GM19455 (cell line): ENCODE results near the gene HRG.

Experiments
- ATAC-seq: cut with Tn5 transposase; IDR thresholded peaks from one replicate; pipeline ENCODE4 v1.9.1; 2021; ENCODE audit not compliant: unreplicated experiment

HRG gene

GRCh38 chr3:186637686-186638085 is 28.1 kb upstream of the HRG start:
- ATAC-seq, result no peak

GRCh38 chr3:186638259-186638658 is 27.6 kb upstream of the HRG start:
- no peak for ATAC-seq

- no peak for ATAC-seq
Measured at GRCh38 chr3:186639778-186640472, 25.9 kb upstream of the HRG start, which contains the start of gene FETUB. Gene FETUB, plus strand, starts transcription at chr3:186640399. Its CDS starts 62 bp downstream, at chr3:186640461.

- ATAC-seq, result no peak
Measured at GRCh38 chr3:186640473-186640818, 25.4 kb upstream of the HRG start.

- ATAC-seq, result no peak
Measured at GRCh38 chr3:186640929-186641328, 24.9 kb upstream of the HRG start.

GRCh38 chr3:186642014-186642413 is 23.8 kb upstream of the HRG start:
- no peak for ATAC-seq

- ATAC-seq, result no peak
Measured at GRCh38 chr3:186643493-186643892, 22.3 kb upstream of the HRG start.

GRCh38 chr3:186644683-186645082 is 21.1 kb upstream of the HRG start:
- ATAC-seq, result no peak

GRCh38 chr3:186646106-186646505 is 19.7 kb upstream of the HRG start:
- no peak for ATAC-seq

GRCh38 chr3:186646841-186647240 is 19.0 kb upstream of the HRG start:
- no peak for ATAC-seq

GRCh38 chr3:186648851-186649250 is 17.0 kb upstream of the HRG start:
- ATAC-seq, result no peak

- ATAC-seq, result no peak
Measured at GRCh38 chr3:186651678-186652215, 14.1 kb upstream of the HRG start.

- peak; percentile 95 for ATAC-seq
Measured at GRCh38 chr3:186653080-186653707, 12.6 kb upstream of the HRG start.

GRCh38 chr3:186653984-186654383 is 11.8 kb upstream of the HRG start:
- no peak for ATAC-seq

GRCh38 chr3:186663361-186664118 is 2.3 kb upstream of the HRG start:
- no peak for ATAC-seq

- no peak for ATAC-seq
Measured at GRCh38 chr3:186664119-186664495, 1.7 kb upstream of the HRG start.

- no peak for ATAC-seq
Measured at GRCh38 chr3:186664506-186664905, 1.3 kb upstream of the HRG start.

GRCh38 chr3:186668426-186668825 is 2.6 kb downstream of the HRG start:
- no peak for ATAC-seq

GRCh38 chr3:186669378-186670084 is 3.7 kb downstream of the HRG start:
- no peak for ATAC-seq

GRCh38 chr3:186670155-186670554 is 4.3 kb downstream of the HRG start:
- no peak for ATAC-seq

GRCh38 chr3:186671051-186671450 is 5.2 kb downstream of the HRG start:
- ATAC-seq, result no peak
